ENCODE data around the gene ZNF672. TPM values are rescaled to one million over a fixed set of nuclear protein-coding genes. Genes with fewer than 3 reads are reported as not detected.

Gene ZNF672
- total and polyA plus RNA-seq, 2 of the 13 experiments (the other 11 are each of a cell fraction or from before 2014, with no cell fraction given) = 17.2 to 22.9 TPM

GRCh38 chr1:248873993-248874533 lies 36.0 kb downstream of the ZNF672 start (continued):
- TF ChIP-seq HNRNPK (IDR thresholded peaks at IDR 0.05; ENCODE audit: low read depth, low read length, poor library complexity, severe bottlenecking) (no peak), ZNF121 (CRISPR knock-in tag; IDR thresholded peaks at IDR 0.05) (no peak), ZNF18 (CRISPR knock-in tag; IDR thresholded peaks at IDR 0.05; ENCODE audit: insufficient replicate concordance) (peak; percentile 42), HHEX (CRISPR knock-in tag; IDR thresholded peaks at IDR 0.05) (no peak), ZSCAN20 (CRISPR knock-in tag; IDR thresholded peaks at IDR 0.05; ENCODE audit: borderline replicate concordance) (no peak), ZNF841 (CRISPR knock-in tag; IDR thresholded peaks at IDR 0.05; ENCODE audit: borderline replicate concordance) (no peak), ETS1 (CRISPR knock-in tag; IDR thresholded peaks at IDR 0.05) (no peak), REST (IDR thresholded peaks at IDR 0.05; ENCODE audit: borderline replicate concordance in 1 of 2, low read depth in 1 of 2, low read length in 2 of 2) (no peak; a peak in 1 of 4 replicates), HCFC1 (IDR thresholded peaks at IDR 0.05; ENCODE audit: low read depth, low read length) (no peak), ZNF296 (CRISPR knock-in tag; conservative IDR thresholded peaks at IDR 0.05) (no peak), THRA (CRISPR knock-in tag; IDR thresholded peaks at IDR 0.05; ENCODE audit: borderline replicate concordance) (no peak), CREB3 (CRISPR knock-in tag; IDR thresholded peaks at IDR 0.05) (no peak), PHF20 (CRISPR knock-in tag; IDR thresholded peaks at IDR 0.05) (no peak), NFRKB (IDR thresholded peaks at IDR 0.05) (no peak), ZSCAN22 (CRISPR knock-in tag; IDR thresholded peaks at IDR 0.05) (no peak), ZNF3 (CRISPR knock-in tag; IDR thresholded peaks at IDR 0.05) (no peak), KLF16 (CRISPR knock-in tag; IDR thresholded peaks at IDR 0.05) (no peak; a peak in 1 of 4 replicates), RORA (CRISPR knock-in tag; IDR thresholded peaks at IDR 0.05) (no peak), SMAD9 (CRISPR knock-in tag; IDR thresholded peaks at IDR 0.05) (no peak)
- TF ChIP-seq, protein P1, sequence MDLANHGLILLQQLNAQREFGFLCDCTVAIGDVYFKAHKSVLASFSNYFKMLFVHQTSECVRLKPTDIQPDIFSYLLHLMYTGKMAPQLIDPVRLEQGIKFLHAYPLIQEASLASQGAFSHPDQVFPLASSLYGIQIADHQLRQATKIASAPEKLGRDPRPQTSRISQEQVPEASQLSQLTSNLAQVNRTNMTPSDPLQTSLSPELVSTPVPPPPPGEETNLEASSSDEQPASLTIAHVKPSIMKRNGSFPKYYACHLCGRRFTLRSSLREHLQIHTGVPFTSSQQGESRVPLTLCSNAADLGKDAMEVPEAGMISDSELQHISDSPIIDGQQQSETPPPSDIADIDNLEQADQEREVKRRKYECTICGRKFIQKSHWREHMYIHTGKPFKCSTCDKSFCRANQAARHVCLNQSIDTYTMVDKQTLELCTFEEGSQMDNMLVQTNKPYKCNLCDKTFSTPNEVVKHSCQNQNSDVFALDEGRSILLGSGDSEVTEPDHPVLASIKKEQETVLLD (CRISPR knock-in tag; IDR thresholded peaks at IDR 0.05; ENCODE audit: low read depth) = peak; percentile 58; the same call in 1 of the 2 replicates

Measured in HepG2 (cell line).